Large intestine (tissue), 3 donors: ENCODE measurements around the gene DHX38. TPM values are rescaled to one million over a fixed set of nuclear protein-coding genes. Genes with fewer than 3 reads are reported as not detected.

Source experiments
- DNase-seq, 2 donors: peaks; one replicate each; pipeline versions ENCODE4 v3.0.0 to v3.0.0-alpha.2; 2013
- H3K27ac ChIP-seq: one replicate; pipeline ENCODE4 v1.5.1; 2013; ENCODE audit warnings: low read length
- H3K27me3 ChIP-seq: 2 replicates; pipeline ENCODE4 v1.6.1; 2013; ENCODE audit warnings: low read length; ENCODE audit not compliant: control insufficient read depth, insufficient read depth
- H3K36me3 ChIP-seq: 2 replicates; pipeline ENCODE4 v1.6.1; 2013; ENCODE audit warnings: low read length; ENCODE audit not compliant: control insufficient read depth, insufficient read depth
- H3K4me1 ChIP-seq: one replicate; pipeline ENCODE4 v1.6.1; 2013; ENCODE audit warnings: low read length; ENCODE audit not compliant: control insufficient read depth, insufficient read depth
- H3K4me3 ChIP-seq: one replicate; pipeline ENCODE4 v1.5.1; 2013; ENCODE audit warnings: low read length
- H3K9me3 ChIP-seq: one replicate; pipeline ENCODE4 v1.6.1; 2013; ENCODE audit warnings: mild to moderate bottlenecking, low read depth, low read length, moderate library complexity; ENCODE audit not compliant: control insufficient read depth
- WGBS: methylation state at CpG from one replicate; pipeline ENCODE4 v1.1.5; 2013; ENCODE audit warnings: low lambda C conversion rate; ENCODE audit not compliant: insufficient coverage; 5-methylcytosine and 5-hydroxymethylcytosine counted together
- polyA plus RNA-seq: library from polyadenylated mRNA; unstranded; fragments of 120-200 nt; gene quantifications from one replicate; pipeline ENCODE4 v1.2.1, GENCODE V29; 2013

DHX38 gene
- polyA plus RNA-seq, 1 donor = 60.7 TPM

DNA sequence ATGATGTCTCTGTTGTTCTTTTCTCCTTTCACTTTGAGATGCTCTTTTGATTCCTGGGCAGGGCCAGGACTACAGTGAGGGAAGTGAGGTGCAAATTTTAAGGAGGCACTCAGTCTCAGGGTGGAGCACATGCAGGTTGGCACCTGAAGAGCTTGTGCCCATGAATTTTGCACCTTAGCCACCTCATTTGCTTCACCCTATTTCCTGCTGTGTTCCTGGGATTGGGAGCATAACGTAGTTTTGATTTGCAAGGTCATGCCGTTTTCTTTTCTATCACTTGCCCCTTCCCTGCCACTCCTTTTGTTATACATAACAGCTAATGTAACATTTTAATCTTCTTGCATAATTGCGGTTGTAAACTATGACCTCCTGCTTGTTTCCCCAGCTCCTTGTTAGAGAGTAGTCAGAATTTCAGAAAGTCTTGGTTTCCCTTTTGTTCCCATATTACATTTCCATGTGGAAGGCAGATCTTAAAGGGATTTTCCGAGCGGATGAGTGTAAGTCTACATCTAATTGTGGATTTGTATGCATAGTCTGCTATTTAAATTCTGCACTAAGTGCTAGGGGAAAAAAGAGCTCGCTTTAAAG, 68.6 kb downstream of the DHX38 start:
- Histone ChIP-seq H3K4me1 (no peaks in the 10 kb centered on the region), H3K4me3 (no peak overlapping the region), H3K27me3 (no peaks in the 10 kb centered on the region), H3K27ac (no peak overlapping the region), H3K9me3 (no peaks in the 10 kb centered on the region), H3K36me3 (no peaks in the 10 kb centered on the region)
- peak in 1 of 2 donors; percentile 44 for DNase-seq
- WGBS = 10% methylated on average over 2 of the region's 6 CpGs

Other genes with a start within 250 kb of the DHX38 start
- 21.2 TPM for gene ATXN1L, start 247.9 kb upstream of the DHX38 start, polyA plus RNA-seq
- 11.2 TPM for gene ZNF821, start 209.7 kb upstream of the DHX38 start, polyA plus RNA-seq
- gene IST1, start 198.3 kb upstream of the DHX38 start, polyA plus RNA-seq = 236 TPM
- 0.04 TPM for gene PKD1L3, start 93.4 kb upstream of the DHX38 start, polyA plus RNA-seq
- 9.3 TPM for gene DHODH, start 85.1 kb upstream of the DHX38 start, polyA plus RNA-seq
- 0.73 TPM for gene HP, start 39.3 kb upstream of the DHX38 start, polyA plus RNA-seq
- 0.46 TPM for gene HPR, start 30.6 kb upstream of the DHX38 start, polyA plus RNA-seq
- gene TXNL4B, start 227 bp upstream of the DHX38 start, polyA plus RNA-seq = 18.9 TPM
- 4.7 TPM for gene PMFBP1, start 78.3 kb downstream of the DHX38 start, polyA plus RNA-seq